ENCODE results near the gene CD5L.

CD5L gene

DNA sequence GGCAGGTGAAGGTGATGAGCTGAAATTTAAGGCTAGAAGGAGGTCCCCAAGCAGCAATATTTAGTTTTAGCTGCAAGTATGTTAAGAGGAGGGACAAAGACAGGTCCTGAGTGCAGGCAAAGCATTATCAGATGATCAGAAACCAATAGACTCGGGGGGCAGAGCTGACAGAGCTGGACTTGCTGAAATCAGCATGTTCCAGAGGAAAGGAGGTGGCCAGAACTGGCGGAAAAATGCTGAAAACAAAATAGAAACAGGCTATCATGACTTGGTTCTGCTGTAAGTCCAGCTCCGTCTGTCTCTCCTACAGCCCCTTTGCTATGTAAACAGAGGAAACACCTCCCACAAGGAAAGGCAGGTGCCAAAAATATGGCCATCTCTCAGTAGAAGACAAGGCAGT is at the start of gene CD5L:
Gene CD5L (minus strand): TSS at position 101 of the 400 bp plus-strand sequence. CDS start 107 bp downstream, outside the sequence.
- Histone ChIP-seq H3K4me2 (ENCODE audit: low read length) (no peak within 1 kb of the TSS), H3K4me3 (ENCODE audit: low read depth, low read length) (no peak within 1 kb of the TSS), H3K27me3 (ENCODE audit: control insufficient read depth, insufficient read depth, low read length) (no peaks in the 10 kb centered on the region), H2AFZ (no peak within 1 kb of the TSS), H3K9ac (no peak within 1 kb of the TSS), H3K79me2 (no peaks in the 10 kb centered on the region), H3K4me1 (no peaks in the 10 kb centered on the region), H3K9me3 (ENCODE audit: control insufficient read depth, low read length) (no peaks in the 10 kb centered on the region), H3K36me3 (ENCODE audit: control insufficient read depth, insufficient read depth, low read length) (no peaks in the 10 kb centered on the region), H3K27ac (no peak within 1 kb of the TSS)
- TF ChIP-seq, protein P1, sequence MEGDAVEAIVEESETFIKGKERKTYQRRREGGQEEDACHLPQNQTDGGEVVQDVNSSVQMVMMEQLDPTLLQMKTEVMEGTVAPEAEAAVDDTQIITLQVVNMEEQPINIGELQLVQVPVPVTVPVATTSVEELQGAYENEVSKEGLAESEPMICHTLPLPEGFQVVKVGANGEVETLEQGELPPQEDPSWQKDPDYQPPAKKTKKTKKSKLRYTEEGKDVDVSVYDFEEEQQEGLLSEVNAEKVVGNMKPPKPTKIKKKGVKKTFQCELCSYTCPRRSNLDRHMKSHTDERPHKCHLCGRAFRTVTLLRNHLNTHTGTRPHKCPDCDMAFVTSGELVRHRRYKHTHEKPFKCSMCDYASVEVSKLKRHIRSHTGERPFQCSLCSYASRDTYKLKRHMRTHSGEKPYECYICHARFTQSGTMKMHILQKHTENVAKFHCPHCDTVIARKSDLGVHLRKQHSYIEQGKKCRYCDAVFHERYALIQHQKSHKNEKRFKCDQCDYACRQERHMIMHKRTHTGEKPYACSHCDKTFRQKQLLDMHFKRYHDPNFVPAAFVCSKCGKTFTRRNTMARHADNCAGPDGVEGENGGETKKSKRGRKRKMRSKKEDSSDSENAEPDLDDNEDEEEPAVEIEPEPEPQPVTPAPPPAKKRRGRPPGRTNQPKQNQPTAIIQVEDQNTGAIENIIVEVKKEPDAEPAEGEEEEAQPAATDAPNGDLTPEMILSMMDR (IDR thresholded peaks at IDR 0.05): no peak

DNA sequence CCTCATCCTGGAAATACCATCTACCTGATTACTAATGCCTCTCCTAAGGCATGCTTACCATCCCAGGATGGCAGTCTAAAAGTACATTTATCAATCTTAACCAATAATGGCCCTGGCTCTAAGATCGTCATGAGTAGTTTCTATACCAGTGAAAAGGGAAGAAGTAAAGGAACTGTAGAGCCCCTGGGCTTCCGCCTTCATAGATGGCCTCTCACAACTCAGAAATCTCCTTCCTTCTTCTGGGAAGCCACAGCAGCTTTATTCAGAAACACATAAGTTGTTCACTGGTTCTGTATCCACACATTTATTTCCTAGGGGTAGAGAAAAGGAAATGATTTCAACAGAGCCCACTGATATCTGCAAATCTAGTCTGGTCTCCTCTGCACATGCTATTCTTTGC is 41.0 kb upstream of the CD5L start:
- Histone ChIP-seq H3K36me3 (ENCODE audit: control insufficient read depth, insufficient read depth, low read length) (no peaks in the 10 kb centered on the region), H3K4me1 (no peaks in the 10 kb centered on the region), H3K79me2 (no peaks in the 10 kb centered on the region), H3K9ac (no peak overlapping the region), H3K27ac (no peak overlapping the region), H3K9me3 (ENCODE audit: control insufficient read depth, low read length) (no peaks in the 10 kb centered on the region), H3K27me3 (ENCODE audit: control insufficient read depth, insufficient read depth, low read length) (no peaks in the 10 kb centered on the region), H2AFZ (no peak overlapping the region), H3K4me2 (ENCODE audit: low read length) (no peak overlapping the region), H3K4me3 (ENCODE audit: low read depth, low read length) (no peak overlapping the region)
- TF ChIP-seq, protein P1 (IDR thresholded peaks at IDR 0.05): no peak

DNA sequence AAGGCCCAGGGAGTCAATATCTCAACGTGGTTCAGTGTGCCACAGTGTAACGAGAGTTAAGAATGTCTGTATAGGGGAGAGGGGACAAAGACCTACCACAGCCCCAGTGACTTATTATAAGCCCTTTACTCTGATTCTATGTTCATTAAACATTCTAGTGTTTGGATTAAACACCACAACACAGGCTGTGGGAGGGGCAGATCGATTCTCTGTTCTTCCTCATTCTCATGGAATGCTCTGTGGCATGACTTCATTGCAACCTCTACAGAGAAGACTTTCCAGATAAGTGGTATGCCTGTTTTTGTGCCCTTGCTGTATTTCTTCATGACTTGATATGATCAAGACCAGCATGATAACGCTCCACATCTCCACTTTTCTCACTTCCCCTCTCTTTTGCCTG is 39.0 kb upstream of the CD5L start:
- H3K9ac ChIP-seq: no peak overlapping the region
- no peaks in the 10 kb centered on the region for H3K27me3 ChIP-seq (ENCODE audit: control insufficient read depth, insufficient read depth, low read length)
- H3K4me2 ChIP-seq (ENCODE audit: low read length): no peak overlapping the region
- TF ChIP-seq, protein P1 (IDR thresholded peaks at IDR 0.05): no peak
- H2AFZ ChIP-seq: no peak overlapping the region
- no peak overlapping the region for H3K27ac ChIP-seq
- no peaks in the 10 kb centered on the region for H3K9me3 ChIP-seq (ENCODE audit: control insufficient read depth, low read length)
- no peaks in the 10 kb centered on the region for H3K4me1 ChIP-seq
- no peaks in the 10 kb centered on the region for H3K79me2 ChIP-seq
- H3K36me3 ChIP-seq (ENCODE audit: control insufficient read depth, insufficient read depth, low read length): no peaks in the 10 kb centered on the region
- no peak overlapping the region for H3K4me3 ChIP-seq (ENCODE audit: low read depth, low read length)

DNA sequence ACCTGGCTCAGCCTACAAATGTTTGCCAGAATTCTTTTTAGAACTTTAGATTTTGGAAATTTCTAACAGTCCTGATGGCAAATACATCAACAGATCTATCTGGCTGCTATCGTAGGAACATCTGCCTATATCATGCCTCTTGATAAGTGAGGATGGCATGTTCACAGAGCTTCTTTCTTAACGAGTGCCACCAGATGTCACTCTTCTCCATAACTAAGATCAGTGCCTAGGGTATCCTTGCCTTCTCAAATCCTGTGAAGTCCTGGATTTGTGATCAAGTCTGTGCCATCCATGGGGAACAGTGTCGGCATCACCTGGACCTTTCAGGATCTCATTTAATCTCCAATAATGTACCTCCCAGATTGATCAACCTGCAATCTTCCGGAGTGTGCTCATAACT is 36.5 kb upstream of the CD5L start:
- Histone ChIP-seq H3K9me3 (ENCODE audit: control insufficient read depth, low read length) (no peaks in the 10 kb centered on the region), H3K4me3 (ENCODE audit: low read depth, low read length) (no peak overlapping the region), H3K27ac (no peak overlapping the region), H3K79me2 (no peaks in the 10 kb centered on the region), H3K4me2 (ENCODE audit: low read length) (no peak overlapping the region), H2AFZ (no peak overlapping the region), H3K27me3 (ENCODE audit: control insufficient read depth, insufficient read depth, low read length) (no peaks in the 10 kb centered on the region), H3K36me3 (ENCODE audit: control insufficient read depth, insufficient read depth, low read length) (no peaks in the 10 kb centered on the region), H3K9ac (no peak overlapping the region), H3K4me1 (no peaks in the 10 kb centered on the region)
- TF ChIP-seq, protein P1 (IDR thresholded peaks at IDR 0.05): no peak

DNA sequence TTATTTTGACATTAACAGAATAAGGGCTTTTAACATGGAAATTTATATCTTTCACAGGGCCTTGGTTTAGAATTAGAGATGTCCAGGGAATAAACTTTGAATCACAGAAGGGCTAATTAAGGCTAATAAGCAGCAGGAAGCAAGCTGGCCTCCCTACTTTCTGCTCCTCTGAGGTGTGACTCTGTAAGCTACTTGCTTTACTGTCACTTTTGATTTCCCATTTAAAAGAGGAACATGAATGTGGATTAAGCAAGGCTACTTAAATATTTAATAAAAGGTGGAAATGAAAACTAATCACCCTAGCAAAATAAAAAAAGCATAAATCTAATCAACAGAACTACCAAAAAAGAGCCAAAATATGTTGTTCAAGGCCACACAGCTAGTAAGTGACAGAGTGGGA is 28.9 kb upstream of the CD5L start:
- Histone ChIP-seq H3K79me2 (no peaks in the 10 kb centered on the region), H3K9ac (no peak overlapping the region), H3K27me3 (ENCODE audit: control insufficient read depth, insufficient read depth, low read length) (no peaks in the 10 kb centered on the region), H3K27ac (no peak overlapping the region), H3K36me3 (ENCODE audit: control insufficient read depth, insufficient read depth, low read length) (no peaks in the 10 kb centered on the region), H3K4me3 (ENCODE audit: low read depth, low read length) (no peak overlapping the region), H2AFZ (no peak overlapping the region), H3K4me2 (ENCODE audit: low read length) (no peak overlapping the region), H3K4me1 (no peaks in the 10 kb centered on the region), H3K9me3 (ENCODE audit: control insufficient read depth, low read length) (no peaks in the 10 kb centered on the region)
- TF ChIP-seq, protein P1 (IDR thresholded peaks at IDR 0.05): no peak
